ENCODE data around the gene ITGA5.

DNA sequence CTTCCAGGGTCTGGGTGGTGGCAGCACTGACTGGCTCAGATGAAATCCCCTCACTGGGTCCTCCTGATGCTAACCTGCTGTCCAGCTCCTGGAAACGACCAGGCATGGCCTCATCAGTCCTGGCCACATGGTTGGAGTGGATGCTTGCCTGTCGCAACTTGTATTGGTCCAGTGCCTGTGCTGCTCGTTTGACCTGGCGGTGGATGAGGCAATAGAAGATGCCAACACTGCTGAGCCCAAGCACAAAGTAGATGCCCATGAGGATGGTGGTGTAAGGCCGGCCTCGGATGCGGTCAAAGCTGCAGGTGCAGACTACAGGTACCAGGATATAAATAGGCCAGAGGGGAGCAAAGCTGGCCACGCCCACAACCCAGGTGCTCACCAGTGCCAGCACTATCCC is 56.0 kb downstream of the ITGA5 start:
- TF ChIP-seq POLR2AphosphoS5 (IDR thresholded peaks at IDR 0.05; ENCODE audit: borderline replicate concordance, low read depth, low read length) = no peak
- no peak for TF ChIP-seq EZH2 (IDR thresholded peaks at IDR 0.05)
